IMR-90 (cell line): Measurements from ENCODE around the gene CNTN5. TPM values are rescaled to one million over a fixed set of nuclear protein-coding genes. Genes with fewer than 3 reads are reported as not detected.
A peak's percentile ranks its signal among the peaks of the same experiment; 100 is the strongest.

ENCODE experiments used
- ATAC-seq: fragments of 200-7000 bp; cut with Tn5 transposase; 2 replicates; pipeline ENCODE4 v1.9.1; 2020; ENCODE audit warnings: low read depth, mild to moderate bottlenecking, moderate library complexity
- BruUV-seq: library from RNA; stranded (reverse); fragments of 400-500 nt; replicated peaks from 2 replicates; lab custom pipeline; 2021; lab: Mats Ljungman, UMichigan
- CTCF ChIA-PET: fragments of 300-600 bp; formaldehyde crosslinking; extraction: SDS; loops from one replicate; lab custom pipeline; 2021; ENCODE audit warnings: antibody characterized with exemption; lab: Yijun Ruan, JAX
- POLR2A ChIA-PET: fragments of 300-600 bp; sonication (Branson Sonifier 250); formaldehyde crosslinking; loops from one replicate; lab custom pipeline; 2022; ENCODE audit warnings: antibody characterized with exemption; ENCODE audit not compliant: unreplicated experiment; lab: Charles Lee
- DNase-seq: peaks from one replicate; pipeline ENCODE4 v3.0.0; 2013
- H2AFZ ChIP-seq: replicated peaks from 2 replicates; pipeline ENCODE3; 2013; ENCODE audit warnings: low read length, mild to moderate bottlenecking; ENCODE audit not compliant: poor library complexity
- H2AK5ac ChIP-seq: 2 replicates; pipeline ENCODE4 v1.6.1; 2013; ENCODE audit warnings: low read depth, low read length, inconsistent platforms
- H2AK9ac ChIP-seq: replicated peaks from 2 replicates; pipeline ENCODE3; 2013; ENCODE audit warnings: mild to moderate bottlenecking, low read depth, low read length, moderate library complexity; ENCODE audit not compliant: poor library complexity
- H2BK120ac ChIP-seq: 2 replicates; pipeline ENCODE4 v1.6.1; 2013; ENCODE audit warnings: low read depth, low read length, inconsistent platforms
- H2BK15ac ChIP-seq: 3 replicates; pipeline ENCODE4 v1.6.1; 2013; ENCODE audit warnings: low read depth, low read length, inconsistent platforms
- H2BK20ac ChIP-seq: 2 replicates; pipeline ENCODE4 v1.6.1; 2013; ENCODE audit warnings: low read depth, mild to moderate bottlenecking, inconsistent platforms, low read length, moderate library complexity
- H2BK5ac ChIP-seq: 2 replicates; pipeline ENCODE4 v1.6.1; 2013; ENCODE audit warnings: mild to moderate bottlenecking, low read depth, low read length, inconsistent platforms; ENCODE audit not compliant: poor library complexity, severe bottlenecking
- H3K14ac ChIP-seq: replicated peaks from 2 replicates; pipeline ENCODE4 v1.6.1; 2013; ENCODE audit warnings: low read depth, low read length, inconsistent platforms
- H3K18ac ChIP-seq: 2 replicates; pipeline ENCODE4 v1.6.1; 2013; ENCODE audit warnings: low read depth, low read length, control low read depth
- H3K23ac ChIP-seq: 2 replicates; pipeline ENCODE4 v1.6.1; 2013; ENCODE audit warnings: low read depth, low read length, inconsistent platforms
- H3K27ac ChIP-seq: 2 replicates; pipeline ENCODE4 v1.5.1; 2013; ENCODE audit warnings: mild to moderate bottlenecking, control low read depth, low read length; ENCODE audit not compliant: insufficient read depth
- H3K27me3 ChIP-seq: 2 replicates; pipeline ENCODE4 v1.6.1; 2013; ENCODE audit warnings: low read length; ENCODE audit not compliant: control insufficient read depth, insufficient read depth
- H3K36me3 ChIP-seq: 2 replicates; pipeline ENCODE4 v1.6.1; 2013; ENCODE audit warnings: low read length, mixed read lengths; ENCODE audit not compliant: control insufficient read depth, insufficient read depth
- H3K4ac ChIP-seq: 2 replicates; pipeline ENCODE4 v1.6.1; 2013; ENCODE audit warnings: low read depth, low read length, inconsistent platforms
- H3K4me1 ChIP-seq: 2 replicates; pipeline ENCODE4 v1.6.1; 2013; ENCODE audit warnings: low read length, mixed read lengths; ENCODE audit not compliant: control insufficient read depth, insufficient read depth
- H3K4me2 ChIP-seq: 2 replicates; pipeline ENCODE4 v1.6.1; 2013; ENCODE audit warnings: low read depth, mild to moderate bottlenecking, control low read depth, low read length, moderate library complexity
- H3K4me3 ChIP-seq: 2 replicates; pipeline ENCODE4 v1.5.1; 2013; ENCODE audit warnings: low read depth, mild to moderate bottlenecking, control low read depth, low read length, moderate library complexity; ENCODE audit not compliant: insufficient read depth
- H3K56ac ChIP-seq: 2 replicates; pipeline ENCODE4 v1.6.1; 2013; ENCODE audit warnings: low read length, inconsistent platforms; ENCODE audit not compliant: insufficient read depth; ENCODE audit errors: extremely low read depth
- H3K79me1 ChIP-seq, 2 experiments: 2 replicates each; pipeline ENCODE4 v1.6.1; 2013; ENCODE audit warnings: low read length in 2 of 2, inconsistent platforms in 1 of 2, low read depth in 1 of 2
- H3K9ac ChIP-seq: 2 replicates; pipeline ENCODE4 v1.6.1; 2013; ENCODE audit warnings: low read depth, low read length, control low read depth
- H3K9me1 ChIP-seq: 2 replicates; pipeline ENCODE4 v1.6.1; 2013; ENCODE audit warnings: low read length, inconsistent platforms; ENCODE audit not compliant: insufficient read depth
- H3K9me3 ChIP-seq: 2 replicates; pipeline ENCODE4 v1.6.1; 2013; ENCODE audit warnings: low read length; ENCODE audit not compliant: control insufficient read depth, insufficient read depth
- H4K20me1 ChIP-seq: 2 replicates; pipeline ENCODE4 v1.6.1; 2013; ENCODE audit warnings: low read length, inconsistent platforms; ENCODE audit not compliant: insufficient read depth
- H4K5ac ChIP-seq: 2 replicates; pipeline ENCODE4 v1.6.1; 2013; ENCODE audit warnings: mild to moderate bottlenecking, low read depth, low read length, control low read depth
- H4K8ac ChIP-seq, 2 experiments: 2 replicates each; pipeline ENCODE4 v1.6.1; 2013; ENCODE audit warnings: low read depth in 2 of 2, low read length in 2 of 2, control low read depth in 1 of 2, inconsistent platforms in 1 of 2
- H4K91ac ChIP-seq: 2 replicates; pipeline ENCODE4 v1.6.1; 2013; ENCODE audit warnings: low read depth, low read length, inconsistent platforms; ENCODE audit not compliant: insufficient read depth
- BHLHE40 ChIP-seq: fragments of 150-350 bp; IDR thresholded peaks from 2 replicates; pipeline ENCODE4 v1.6.1; 2016; ENCODE audit warnings: mild to moderate bottlenecking, low read depth, low read length
- CEBPB ChIP-seq: IDR thresholded peaks from 2 replicates; pipeline ENCODE4 v1.6.1; 2012; ENCODE audit warnings: low read depth, low read length, improper control_type of control experiment
- CHD1 ChIP-seq: IDR thresholded peaks from 2 replicates; pipeline ENCODE4 v1.6.1; 2012; ENCODE audit warnings: low read depth, low read length, improper control_type of control experiment
- CTCF ChIP-seq: conservative IDR thresholded peaks from 2 replicates; pipeline ENCODE4 v1.5.1; 2012; ENCODE audit warnings: mild to moderate bottlenecking, low read depth, low read length, improper control_type of control experiment
- FOS ChIP-seq: fragments of 150-350 bp; IDR thresholded peaks from 2 replicates; pipeline ENCODE4 v1.6.1; 2016; ENCODE audit warnings: low read depth, low read length
- MAFK ChIP-seq: IDR thresholded peaks from 2 replicates; pipeline ENCODE4 v1.6.1; 2012; ENCODE audit warnings: low read depth, low read length, improper control_type of control experiment
- MXI1 ChIP-seq: IDR thresholded peaks from 2 replicates; pipeline ENCODE4 v1.6.1; 2012; ENCODE audit warnings: low read depth, mild to moderate bottlenecking, low read length, moderate library complexity, borderline replicate concordance
- NFE2L2 ChIP-seq: fragments of 150-350 bp; IDR thresholded peaks from 2 replicates; pipeline ENCODE4 v1.6.1; 2016; ENCODE audit warnings: low read depth, mild to moderate bottlenecking, low read length
- RAD21 ChIP-seq: IDR thresholded peaks from 2 replicates; pipeline ENCODE4 v1.6.1; 2012; ENCODE audit warnings: low read length, improper control_type of control experiment
- RCOR1 ChIP-seq: IDR thresholded peaks from 2 replicates; pipeline ENCODE4 v1.6.1; 2012; ENCODE audit warnings: mild to moderate bottlenecking, low read length, improper control_type of control experiment; ENCODE audit not compliant: insufficient replicate concordance
- RFX5 ChIP-seq: IDR thresholded peaks from 2 replicates; pipeline ENCODE4 v1.8.0; 2012; ENCODE audit warnings: low read depth, mild to moderate bottlenecking, low read length, moderate library complexity
- SMC3 ChIP-seq: fragments of 150-350 bp; IDR thresholded peaks from 2 replicates; pipeline ENCODE4 v1.6.1; 2016; ENCODE audit warnings: low read depth, mild to moderate bottlenecking, antibody characterized with exemption, low read length, moderate library complexity
- WGBS, 2 experiments: methylation state at CpG; one replicate each; pipeline versions ENCODE4 v1.1.5 to v1.1.7; 2013; ENCODE audit warnings: missing lambda C conversion rate in 2 of 2; ENCODE audit not compliant: insufficient read length in 1 of 2; ENCODE audit errors: extremely low coverage in 2 of 2; 5-methylcytosine and 5-hydroxymethylcytosine counted together
- dilution Hi-C: fragments of 300-500 bp; cut with HindIII; formaldehyde crosslinking; loops from one replicate; pipeline ENCODE4 v1.14.3; 2018; ENCODE audit warnings: low sequenced_read_pairs; ENCODE audit not compliant: unreplicated experiment
- in situ Hi-C: fragments of 300-500 bp; cut with MboI; formaldehyde crosslinking; loops from 3 replicates; pipeline ENCODE4 v1.14.3; 2019; ENCODE audit warnings: low sequenced_read_pairs, inconsistent platforms, mixed read lengths
- intact Hi-C: fragments of 100-400 bp; cut with micrococcal nuclease; formaldehyde crosslinking; loops from 2 replicates; pipeline ENCODE4 v1.10.0; 2022
- polyA plus RNA-seq, 3 experiments: library from polyadenylated mRNA; depleted of rRNA; stranded (reverse); fragments of >200 nt; gene quantifications; 2 replicates each; pipeline ENCODE4 v1.2.3, GENCODE V29; 2012; ENCODE audit warnings: low replicate concordance in 1 of 3
- total RNA-seq: library from RNA; depleted of rRNA; stranded (reverse); fragments of >200 nt; gene quantifications from 2 replicates; pipeline ENCODE4 v1.2.3, GENCODE V29; 2012
- TF ChIP-seq, protein P1 (sequence below): fragments of 150-350 bp; IDR thresholded peaks from 2 replicates; pipeline ENCODE4 v1.6.1; 2017; ENCODE audit warnings: mild to moderate bottlenecking, antibody characterized with exemption, low read length, low read depth
- TF ChIP-seq, protein P2 (sequence below): fragments of 150-350 bp; IDR thresholded peaks from 2 replicates; pipeline ENCODE4 v1.6.1; 2016; ENCODE audit warnings: low read depth, mild to moderate bottlenecking, low read length, moderate library complexity, borderline replicate concordance

The CNTN5 gene
- total and polyA plus RNA-seq, 2 of the 4 experiments (the other 2 are of a cell fraction), result not detected

- Histone ChIP-seq H2BK20ac (no peak overlapping the region), H4K5ac (no peak overlapping the region), H3K9me1 (no peaks in the 10 kb centered on the region), H3K4me2 (no peak overlapping the region), H4K20me1 (no peaks in the 10 kb centered on the region), H3K14ac (no peak overlapping the region), H2AFZ (no peak overlapping the region), H3K18ac (no peak overlapping the region), H3K79me1 (no peaks in the 10 kb centered on the region), H2BK120ac (no peak overlapping the region), H3K9ac (no peak overlapping the region), H3K23ac (no peak overlapping the region), H3K4me1 (no peaks in the 10 kb centered on the region), H4K91ac (no peak overlapping the region), H4K8ac (no peak overlapping the region), H3K27me3 (no peaks in the 10 kb centered on the region), H3K56ac (no peak overlapping the region), H2AK9ac (no peak overlapping the region), H3K4me3 (no peak overlapping the region), H2AK5ac (no peak overlapping the region), H3K27ac (no peak overlapping the region), H2BK15ac (no peak overlapping the region), H3K4ac (no peak overlapping the region), H3K9me3 (no peaks in the 10 kb centered on the region), H2BK5ac (no peak overlapping the region), H3K36me3 (no peaks in the 10 kb centered on the region)
- ATAC-seq (no peak), DNase-seq (peak; percentile 0)
- ChIA-PET CTCF (no interaction called here), POLR2A (no interaction called here)
- in situ Hi-C loops (no loop called here), intact Hi-C loops (no loop called here), dilution Hi-C loops (no loop called here)
- TF ChIP-seq NFE2L2, result no peak
- TF ChIP-seq CHD1, result no peak
- TF ChIP-seq MAFK, result no peak
- TF ChIP-seq, protein P1, sequence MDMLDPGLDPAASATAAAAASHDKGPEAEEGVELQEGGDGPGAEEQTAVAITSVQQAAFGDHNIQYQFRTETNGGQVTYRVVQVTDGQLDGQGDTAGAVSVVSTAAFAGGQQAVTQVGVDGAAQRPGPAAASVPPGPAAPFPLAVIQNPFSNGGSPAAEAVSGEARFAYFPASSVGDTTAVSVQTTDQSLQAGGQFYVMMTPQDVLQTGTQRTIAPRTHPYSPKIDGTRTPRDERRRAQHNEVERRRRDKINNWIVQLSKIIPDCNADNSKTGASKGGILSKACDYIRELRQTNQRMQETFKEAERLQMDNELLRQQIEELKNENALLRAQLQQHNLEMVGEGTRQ, result no peak
- TF ChIP-seq FOS, result no peak
- TF ChIP-seq, protein P2, sequence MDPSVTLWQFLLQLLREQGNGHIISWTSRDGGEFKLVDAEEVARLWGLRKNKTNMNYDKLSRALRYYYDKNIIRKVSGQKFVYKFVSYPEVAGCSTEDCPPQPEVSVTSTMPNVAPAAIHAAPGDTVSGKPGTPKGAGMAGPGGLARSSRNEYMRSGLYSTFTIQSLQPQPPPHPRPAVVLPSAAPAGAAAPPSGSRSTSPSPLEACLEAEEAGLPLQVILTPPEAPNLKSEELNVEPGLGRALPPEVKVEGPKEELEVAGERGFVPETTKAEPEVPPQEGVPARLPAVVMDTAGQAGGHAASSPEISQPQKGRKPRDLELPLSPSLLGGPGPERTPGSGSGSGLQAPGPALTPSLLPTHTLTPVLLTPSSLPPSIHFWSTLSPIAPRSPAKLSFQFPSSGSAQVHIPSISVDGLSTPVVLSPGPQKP, result no peak
- TF ChIP-seq RCOR1, result no peak
- no peak for TF ChIP-seq MXI1
- TF ChIP-seq CEBPB, result no peak
- no peak for TF ChIP-seq CTCF
- TF ChIP-seq BHLHE40, result no peak
- no peak for TF ChIP-seq RFX5
- no peak for TF ChIP-seq RAD21
- TF ChIP-seq SMC3, result no peak
- BruUV-seq, result no TSS peak
- WGBS, 2 experiments, result no CpG with 5 or more reads among the region's 1 CpG
These were observed 239.9 kb downstream of the CNTN5 start for GRCh38 chr11:99260696-99261095.
